Liver (tissue), 9 donors: ENCODE data around the gene ZNF83. TPM values are rescaled to one million over a fixed set of nuclear protein-coding genes. Genes with fewer than 3 reads are reported as not detected.

Experiments used
- DNase-seq: peaks from one replicate; pipeline ENCODE4 v3.0.0-alpha.2; 2017; ENCODE audit warnings: low spot score
- H3K27ac ChIP-seq, 2 donors: one replicate each; pipeline ENCODE4 v1.7.0; 2013; ENCODE audit warnings: inconsistent platforms in 2 of 2, low read length in 2 of 2, control low read depth in 1 of 2, low read depth in 1 of 2, mild to moderate bottlenecking in 1 of 2
- H3K27me3 ChIP-seq, 4 donors: one replicate each; pipeline versions ENCODE4 v1.6.1 to v1.7.0; 2013; ENCODE audit warnings: low read length in 3 of 4, inconsistent platforms in 1 of 4, mild to moderate bottlenecking in 1 of 4, moderate library complexity in 1 of 4; ENCODE audit not compliant: control insufficient read depth in 4 of 4, insufficient read depth in 4 of 4
- H3K36me3 ChIP-seq, 4 donors: one replicate each; pipeline versions ENCODE4 v1.6.1 to v1.7.0; 2013; ENCODE audit warnings: low read length in 3 of 4, mild to moderate bottlenecking in 3 of 4, low read depth in 1 of 4, moderate library complexity in 1 of 4; ENCODE audit not compliant: control insufficient read depth in 4 of 4, insufficient read depth in 3 of 4
- H3K4me1 ChIP-seq, 4 donors: one replicate each; pipeline versions ENCODE4 v1.6.1 to v1.7.0; 2013; ENCODE audit warnings: low read length in 3 of 4, mild to moderate bottlenecking in 3 of 4, moderate library complexity in 1 of 4; ENCODE audit not compliant: control insufficient read depth in 4 of 4, insufficient read depth in 4 of 4
- H3K4me3 ChIP-seq, 3 donors: one replicate each; pipeline versions ENCODE4 v1.6.1 to v1.7.0; 2013; ENCODE audit warnings: low read length in 3 of 3, control low read depth in 1 of 3, low read depth in 1 of 3, mild to moderate bottlenecking in 1 of 3
- H3K9ac ChIP-seq, 2 donors: one replicate each; pipeline ENCODE4 v1.7.0; 2013; ENCODE audit warnings: low read length in 2 of 2, mild to moderate bottlenecking in 2 of 2, moderate library complexity in 2 of 2, control low read depth in 1 of 2, low read depth in 1 of 2
- H3K9me3 ChIP-seq, 4 donors: one replicate each; pipeline versions ENCODE4 v1.6.1 to v1.7.0; 2013; ENCODE audit warnings: low read length in 3 of 4; ENCODE audit not compliant: control insufficient read depth in 4 of 4
- EGR1 ChIP-seq, 2 donors: IDR thresholded peaks; 2 replicates each; pipeline ENCODE4 v1.6.1; 2016 to 2018; ENCODE audit warnings: antibody characterized with exemption in 2 of 2, low read depth in 2 of 2
- HNF4A ChIP-seq, 2 donors: conservative IDR thresholded peaks; 2 replicates each; pipeline ENCODE4 v1.6.1; 2016; ENCODE audit warnings: antibody characterized with exemption in 2 of 2, mild to moderate bottlenecking in 2 of 2
- JUND ChIP-seq, 2 donors: IDR thresholded peaks; 2 replicates each; pipeline ENCODE4 v1.6.1; 2016; ENCODE audit warnings: antibody characterized with exemption in 2 of 2
- NR2F2 ChIP-seq: IDR thresholded peaks from 2 replicates; pipeline ENCODE4 v1.6.1; 2016; ENCODE audit warnings: antibody characterized with exemption
- RAD21 ChIP-seq, 2 donors: IDR thresholded peaks; 2 replicates each; pipeline ENCODE4 v1.6.1; 2016; ENCODE audit warnings: antibody characterized with exemption in 2 of 2, mild to moderate bottlenecking in 2 of 2
- RXRA ChIP-seq, 2 donors: IDR thresholded peaks; 2 replicates each; pipeline ENCODE4 v1.6.1; 2017 to 2018; ENCODE audit warnings: antibody characterized with exemption in 2 of 2, mild to moderate bottlenecking in 1 of 2
- SP1 ChIP-seq: IDR thresholded peaks from 2 replicates; pipeline ENCODE4 v1.6.1; 2018; ENCODE audit warnings: antibody characterized with exemption, mild to moderate bottlenecking
- TAF1 ChIP-seq: conservative IDR thresholded peaks from 2 replicates; pipeline ENCODE4 v1.6.1; 2016; ENCODE audit warnings: antibody characterized with exemption, mild to moderate bottlenecking
- YY1 ChIP-seq: IDR thresholded peaks from 2 replicates; pipeline ENCODE4 v1.6.1; 2016; ENCODE audit warnings: antibody characterized with exemption, mild to moderate bottlenecking
- WGBS: extraction: QIAGEN DNeasy Blood & Tissue Kit; methylation state at CpG from one replicate; pipeline ENCODE4 v1.1.7; 2013; 5-methylcytosine and 5-hydroxymethylcytosine counted together
- polyA plus RNA-seq, 2 donors: library from polyadenylated mRNA; stranded (reverse) in 1 of 2; unstranded in 1 of 2; fragments of 200-250 nt in 1 of 2; fragments of >200 nt in 1 of 2; fragmentation: Nextera tagmentation in 1 of 2; extraction: Ambion mirVana in 1 of 2; gene quantifications; one replicate each; pipeline versions ENCODE4 v1.2.1 to v1.2.3, GENCODE V29; 2013 to 2015
- total RNA-seq, 2 donors: library from RNA; depleted of rRNA; stranded (reverse); fragments of >200 nt; gene quantifications; one replicate each; pipeline ENCODE4 v1.2.3, GENCODE V29; 2014
- TF ChIP-seq, protein P1 (sequence below): IDR thresholded peaks from 2 replicates; pipeline ENCODE4 v1.6.1; 2016; ENCODE audit warnings: antibody characterized with exemption
- TF ChIP-seq, protein P2 (sequence below): fragments of 150-350 bp; IDR thresholded peaks from 2 replicates; pipeline ENCODE4 v1.5.1; 2017; ENCODE audit warnings: improper control_type of control experiment, low read depth, low read length; ENCODE audit not compliant: missing input control
- TF ChIP-seq, protein P3 (sequence below): IDR thresholded peaks from 2 replicates; pipeline ENCODE4 v1.6.1; 2016; ENCODE audit warnings: antibody characterized with exemption
- TF ChIP-seq, protein P4 (sequence below): IDR thresholded peaks from 2 replicates; pipeline ENCODE4 v1.6.1; 2016; ENCODE audit warnings: antibody characterized with exemption, mild to moderate bottlenecking
- TF ChIP-seq, protein P5 (sequence below): IDR thresholded peaks from 2 replicates; pipeline ENCODE4 v1.6.1; 2016; ENCODE audit warnings: antibody characterized with exemption
- donor health status: healthy.
- donor health status: healthy.
- donor health status: healthy.
- donor health status: healthy.
- donor health status: healthy.

The ZNF83 gene
- total and polyA plus RNA-seq, 4 donors = 2.7 to 19.8 (median 5.9) TPM

DNA sequence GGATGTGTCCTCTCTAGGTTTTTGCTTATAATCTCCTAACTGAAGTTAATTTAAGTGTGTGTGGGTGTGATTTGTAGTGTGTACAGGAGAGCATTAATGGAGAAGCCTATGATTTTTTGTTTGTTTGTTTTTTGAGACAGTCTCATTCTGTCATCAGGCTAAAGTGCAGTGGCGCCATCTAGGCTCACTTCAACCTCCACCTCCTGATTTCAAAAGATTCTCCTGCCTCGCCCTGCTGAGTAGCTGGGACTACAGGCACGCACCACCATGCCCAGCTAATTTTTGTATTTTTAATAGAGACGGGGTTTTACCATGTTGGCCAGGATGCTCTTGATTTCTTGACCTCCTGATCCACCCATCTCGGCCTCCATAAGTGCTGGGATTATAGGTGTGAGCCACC is 47.4 kb downstream of the ZNF83 start:
- 92% methylated on average over 5 of the region's 5 CpGs for WGBS
- H3K9ac ChIP-seq = no peak overlapping the region
- peaks cover 6 to 19% (median 12%) of the 10 kb centered on the region in 4 donors for H3K9me3 ChIP-seq
- H3K27me3 ChIP-seq = no peaks in the 10 kb centered on the region
- H3K36me3 ChIP-seq = peaks cover 0 to 4% (median 0%) of the 10 kb centered on the region in 4 donors
- H3K4me3 ChIP-seq = peak overlapping the region in 1 of 3 donors; percentile 23
- no peak for DNase-seq
- no peaks in the 10 kb centered on the region for H3K4me1 ChIP-seq
- no peak overlapping the region for H3K27ac ChIP-seq
- TF ChIP-seq, protein P1, sequence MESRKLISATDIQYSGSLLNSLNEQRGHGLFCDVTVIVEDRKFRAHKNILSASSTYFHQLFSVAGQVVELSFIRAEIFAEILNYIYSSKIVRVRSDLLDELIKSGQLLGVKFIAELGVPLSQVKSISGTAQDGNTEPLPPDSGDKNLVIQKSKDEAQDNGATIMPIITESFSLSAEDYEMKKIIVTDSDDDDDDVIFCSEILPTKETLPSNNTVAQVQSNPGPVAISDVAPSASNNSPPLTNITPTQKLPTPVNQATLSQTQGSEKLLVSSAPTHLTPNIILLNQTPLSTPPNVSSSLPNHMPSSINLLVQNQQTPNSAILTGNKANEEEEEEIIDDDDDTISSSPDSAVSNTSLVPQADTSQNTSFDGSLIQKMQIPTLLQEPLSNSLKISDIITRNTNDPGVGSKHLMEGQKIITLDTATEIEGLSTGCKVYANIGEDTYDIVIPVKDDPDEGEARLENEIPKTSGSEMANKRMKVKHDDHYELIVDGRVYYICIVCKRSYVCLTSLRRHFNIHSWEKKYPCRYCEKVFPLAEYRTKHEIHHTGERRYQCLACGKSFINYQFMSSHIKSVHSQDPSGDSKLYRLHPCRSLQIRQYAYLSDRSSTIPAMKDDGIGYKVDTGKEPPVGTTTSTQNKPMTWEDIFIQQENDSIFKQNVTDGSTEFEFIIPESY = no peak
- TF ChIP-seq, protein P2, sequence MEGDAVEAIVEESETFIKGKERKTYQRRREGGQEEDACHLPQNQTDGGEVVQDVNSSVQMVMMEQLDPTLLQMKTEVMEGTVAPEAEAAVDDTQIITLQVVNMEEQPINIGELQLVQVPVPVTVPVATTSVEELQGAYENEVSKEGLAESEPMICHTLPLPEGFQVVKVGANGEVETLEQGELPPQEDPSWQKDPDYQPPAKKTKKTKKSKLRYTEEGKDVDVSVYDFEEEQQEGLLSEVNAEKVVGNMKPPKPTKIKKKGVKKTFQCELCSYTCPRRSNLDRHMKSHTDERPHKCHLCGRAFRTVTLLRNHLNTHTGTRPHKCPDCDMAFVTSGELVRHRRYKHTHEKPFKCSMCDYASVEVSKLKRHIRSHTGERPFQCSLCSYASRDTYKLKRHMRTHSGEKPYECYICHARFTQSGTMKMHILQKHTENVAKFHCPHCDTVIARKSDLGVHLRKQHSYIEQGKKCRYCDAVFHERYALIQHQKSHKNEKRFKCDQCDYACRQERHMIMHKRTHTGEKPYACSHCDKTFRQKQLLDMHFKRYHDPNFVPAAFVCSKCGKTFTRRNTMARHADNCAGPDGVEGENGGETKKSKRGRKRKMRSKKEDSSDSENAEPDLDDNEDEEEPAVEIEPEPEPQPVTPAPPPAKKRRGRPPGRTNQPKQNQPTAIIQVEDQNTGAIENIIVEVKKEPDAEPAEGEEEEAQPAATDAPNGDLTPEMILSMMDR = no peak
- TF ChIP-seq, protein P3, sequence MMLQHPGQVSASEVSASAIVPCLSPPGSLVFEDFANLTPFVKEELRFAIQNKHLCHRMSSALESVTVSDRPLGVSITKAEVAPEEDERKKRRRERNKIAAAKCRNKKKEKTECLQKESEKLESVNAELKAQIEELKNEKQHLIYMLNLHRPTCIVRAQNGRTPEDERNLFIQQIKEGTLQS = no peak
- no peak for TF ChIP-seq HNF4A (conservative IDR thresholded peaks at IDR 0.05)
- no peak for TF ChIP-seq EGR1 (IDR thresholded peaks at IDR 0.05; ENCODE audit: low read depth in 2 of 2)

DNA sequence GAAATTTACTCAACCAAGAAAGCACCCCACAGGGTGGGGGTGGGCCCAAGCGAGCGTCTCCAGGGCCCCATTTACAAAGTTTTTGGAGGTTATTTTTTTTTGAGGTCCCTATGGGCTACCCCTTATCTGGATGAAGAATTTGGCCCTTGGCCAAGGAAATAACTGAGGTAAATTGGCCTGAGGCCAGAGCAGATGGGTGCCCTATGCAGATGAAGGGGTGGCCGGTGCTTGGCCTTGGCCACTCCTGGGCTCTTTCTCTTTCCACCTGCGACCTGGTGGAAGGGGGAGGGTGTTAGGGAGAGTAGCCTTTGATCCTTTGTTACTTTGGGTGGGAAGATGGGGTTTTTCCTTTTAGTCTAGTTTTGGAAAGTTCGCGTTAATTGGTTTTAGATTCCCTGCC is 52.6 kb downstream of the ZNF83 start:
- TF ChIP-seq, protein P2 = no peak
- TF ChIP-seq NR2F2 (no peak), JUND (IDR thresholded peaks at IDR 0.05) (no peak), TAF1 (no peak), SP1 (no peak), RXRA (IDR thresholded peaks at IDR 0.05) (no peak), YY1 (no peak), RAD21 (IDR thresholded peaks at IDR 0.05) (no peak)
- TF ChIP-seq, protein P4, sequence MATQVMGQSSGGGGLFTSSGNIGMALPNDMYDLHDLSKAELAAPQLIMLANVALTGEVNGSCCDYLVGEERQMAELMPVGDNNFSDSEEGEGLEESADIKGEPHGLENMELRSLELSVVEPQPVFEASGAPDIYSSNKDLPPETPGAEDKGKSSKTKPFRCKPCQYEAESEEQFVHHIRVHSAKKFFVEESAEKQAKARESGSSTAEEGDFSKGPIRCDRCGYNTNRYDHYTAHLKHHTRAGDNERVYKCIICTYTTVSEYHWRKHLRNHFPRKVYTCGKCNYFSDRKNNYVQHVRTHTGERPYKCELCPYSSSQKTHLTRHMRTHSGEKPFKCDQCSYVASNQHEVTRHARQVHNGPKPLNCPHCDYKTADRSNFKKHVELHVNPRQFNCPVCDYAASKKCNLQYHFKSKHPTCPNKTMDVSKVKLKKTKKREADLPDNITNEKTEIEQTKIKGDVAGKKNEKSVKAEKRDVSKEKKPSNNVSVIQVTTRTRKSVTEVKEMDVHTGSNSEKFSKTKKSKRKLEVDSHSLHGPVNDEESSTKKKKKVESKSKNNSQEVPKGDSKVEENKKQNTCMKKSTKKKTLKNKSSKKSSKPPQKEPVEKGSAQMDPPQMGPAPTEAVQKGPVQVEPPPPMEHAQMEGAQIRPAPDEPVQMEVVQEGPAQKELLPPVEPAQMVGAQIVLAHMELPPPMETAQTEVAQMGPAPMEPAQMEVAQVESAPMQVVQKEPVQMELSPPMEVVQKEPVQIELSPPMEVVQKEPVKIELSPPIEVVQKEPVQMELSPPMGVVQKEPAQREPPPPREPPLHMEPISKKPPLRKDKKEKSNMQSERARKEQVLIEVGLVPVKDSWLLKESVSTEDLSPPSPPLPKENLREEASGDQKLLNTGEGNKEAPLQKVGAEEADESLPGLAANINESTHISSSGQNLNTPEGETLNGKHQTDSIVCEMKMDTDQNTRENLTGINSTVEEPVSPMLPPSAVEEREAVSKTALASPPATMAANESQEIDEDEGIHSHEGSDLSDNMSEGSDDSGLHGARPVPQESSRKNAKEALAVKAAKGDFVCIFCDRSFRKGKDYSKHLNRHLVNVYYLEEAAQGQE = no peak
- TF ChIP-seq, protein P3 = no peak
- TF ChIP-seq, protein P1 = no peak
- TF ChIP-seq, protein P5, sequence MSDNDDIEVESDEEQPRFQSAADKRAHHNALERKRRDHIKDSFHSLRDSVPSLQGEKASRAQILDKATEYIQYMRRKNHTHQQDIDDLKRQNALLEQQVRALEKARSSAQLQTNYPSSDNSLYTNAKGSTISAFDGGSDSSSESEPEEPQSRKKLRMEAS = no peak
- peak overlapping the region in 1 of 3 donors; percentile 2 for H3K4me3 ChIP-seq
- no peak for DNase-seq
- 93% methylated on average over 6 of the region's 6 CpGs for WGBS
- H3K27ac ChIP-seq = no peak overlapping the region
- H3K9ac ChIP-seq = no peak overlapping the region
- H3K4me1 ChIP-seq = no peaks in the 10 kb centered on the region
- peaks cover 19 to 44% (median 23%) of the 10 kb centered on the region in 4 donors for H3K9me3 ChIP-seq
- H3K27me3 ChIP-seq = no peaks in the 10 kb centered on the region
- H3K36me3 ChIP-seq = peaks cover 0 to 22% (median 19%) of the 10 kb centered on the region in 4 donors
